NK-92 (cell line): ENCODE results near the gene SGK1.
"Not testable (repeated sequence)": the region's sequence is repeated elsewhere in the genome, so short reads cannot be mapped to it uniquely, and the experiment has no call there.

Experiments used
- DNase-seq: peaks from one replicate; lab custom pipeline; 2025; ENCODE audit not compliant: unreplicated experiment; lab: John Stamatoyannopoulos, UW

The SGK1 gene

DNA sequence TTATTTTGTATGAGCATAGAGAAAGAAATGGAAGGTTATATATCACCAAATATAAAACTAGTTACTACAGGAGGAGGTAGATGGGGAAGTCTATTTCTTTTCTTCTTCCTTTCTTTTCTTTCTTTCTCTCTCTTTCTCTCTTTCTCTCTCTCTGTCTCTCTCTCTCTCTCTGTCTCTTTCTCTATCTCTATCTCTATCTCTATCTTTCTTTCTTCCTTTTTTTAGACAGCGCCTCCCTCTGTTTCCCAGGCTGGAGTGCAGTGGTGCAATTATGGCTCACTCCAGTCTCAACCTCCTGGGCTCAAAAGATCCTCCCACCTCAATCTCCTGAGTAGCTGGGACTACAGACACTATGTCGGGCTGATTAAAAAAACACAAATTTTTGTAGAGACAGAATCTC is 10.2 kb upstream of the SGK1 start:
- no peak for DNase-seq

- DNase-seq = not testable (repeated sequence)
These were observed 8.3 kb upstream of the SGK1 start for GRCh38 chr6:134326192-134326591.

DNA sequence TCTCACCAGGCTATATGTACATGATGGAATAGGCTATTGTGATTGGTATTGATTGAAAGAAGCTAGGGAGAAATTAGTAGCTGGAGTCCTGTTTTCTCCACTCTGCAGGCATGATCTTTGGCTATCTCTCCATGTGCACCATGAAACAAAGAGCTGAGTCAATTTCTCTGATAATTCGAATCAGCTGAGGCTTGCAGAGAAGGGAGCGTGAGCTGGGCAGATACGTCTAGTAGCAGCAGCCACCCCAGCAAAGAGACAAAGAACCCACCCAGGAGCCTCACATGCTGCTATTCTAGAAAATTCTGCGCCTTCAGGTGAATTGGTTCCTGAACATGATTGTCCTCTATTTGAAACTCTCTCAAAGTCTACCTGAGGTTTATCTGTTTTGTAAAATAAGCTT is 6.9 kb upstream of the SGK1 start:
- DNase-seq = no peak

DNA sequence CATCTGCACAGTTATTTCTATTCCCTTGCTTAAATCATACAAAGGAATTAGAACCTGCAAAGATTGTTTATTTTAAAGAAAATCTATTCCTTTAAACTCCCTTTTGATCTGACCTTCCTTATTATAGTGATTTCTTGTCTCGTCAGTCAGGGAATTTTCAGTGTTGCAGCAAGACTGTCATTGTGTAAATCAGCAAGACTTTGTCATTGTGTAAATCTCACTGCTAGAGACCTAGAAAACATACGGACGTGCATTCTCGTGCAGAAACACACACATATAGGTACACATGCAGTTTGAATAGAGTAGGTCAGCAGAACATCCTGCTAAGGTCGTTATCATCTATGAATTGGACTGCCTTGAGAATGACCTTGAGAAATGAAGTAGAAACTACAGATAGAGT is 6.2 kb upstream of the SGK1 start:
- DNase-seq = no peak

DNA sequence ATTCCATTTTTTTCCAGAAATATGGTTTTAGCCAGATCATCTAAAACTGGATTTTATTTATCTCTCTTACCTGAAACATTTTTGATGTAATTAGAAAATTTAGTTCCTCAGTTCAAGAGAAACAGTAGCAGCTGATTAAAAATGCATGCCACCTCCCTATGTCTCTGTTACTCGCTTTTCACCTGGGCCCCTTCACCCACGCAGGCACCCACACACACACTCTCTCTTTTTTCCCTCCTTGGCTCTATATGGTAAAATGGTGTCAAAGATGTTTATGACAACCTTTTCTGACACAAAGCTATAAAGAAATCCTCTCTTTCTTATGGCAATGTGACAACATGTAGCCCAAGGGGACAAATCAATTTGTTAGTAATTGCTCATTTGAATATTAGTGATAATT is 5.8 kb upstream of the SGK1 start:
- no peak for DNase-seq

DNA sequence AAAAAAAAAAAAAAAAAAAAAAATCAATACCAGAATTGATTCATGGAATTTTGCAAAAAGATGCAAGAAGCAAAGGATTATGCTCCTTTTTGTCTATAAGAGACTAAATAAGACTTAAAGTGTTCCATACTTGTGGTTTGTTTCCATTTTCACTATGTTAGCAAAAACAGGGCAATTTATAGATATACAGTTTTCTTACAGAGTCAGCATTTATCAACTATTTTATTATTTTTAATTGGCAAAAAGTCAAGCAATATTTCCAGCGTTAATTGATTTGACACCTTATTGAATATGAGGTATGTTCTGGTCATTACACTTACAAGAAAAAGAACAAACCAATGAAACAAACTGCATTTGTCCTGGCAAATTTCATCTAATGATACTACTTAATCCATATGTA is 5.4 kb upstream of the SGK1 start:
- DNase-seq = no peak

GRCh38 chr6:134322216-134322615 is 4.3 kb upstream of the SGK1 start:
- DNase-seq = no peak

DNA sequence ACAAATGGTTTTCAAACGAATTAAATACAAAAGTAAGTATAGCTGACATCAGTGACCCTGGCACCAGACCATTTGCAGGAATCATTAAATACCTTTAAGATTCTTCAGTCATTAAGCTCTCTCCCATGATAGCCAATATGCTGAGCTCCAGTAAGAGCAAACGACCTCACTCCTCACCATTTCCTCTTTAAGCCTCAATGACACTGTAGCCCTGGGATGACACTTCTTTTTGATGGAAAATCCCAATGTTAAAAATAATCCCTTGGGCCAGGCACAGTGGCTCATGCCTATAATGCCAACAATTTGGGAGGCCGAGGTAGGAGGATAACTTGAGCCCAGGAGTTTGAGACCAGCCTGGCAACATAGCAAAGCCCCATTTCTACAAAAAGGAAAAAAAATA is 3.3 kb upstream of the SGK1 start:
- no peak for DNase-seq

GRCh38 chr6:134319686-134320085 is 1.8 kb upstream of the SGK1 start:
- DNase-seq = not testable (repeated sequence)

- DNase-seq = no peak
These were observed 1.0 kb upstream of the SGK1 start for GRCh38 chr6:134318974-134319281.

DNA sequence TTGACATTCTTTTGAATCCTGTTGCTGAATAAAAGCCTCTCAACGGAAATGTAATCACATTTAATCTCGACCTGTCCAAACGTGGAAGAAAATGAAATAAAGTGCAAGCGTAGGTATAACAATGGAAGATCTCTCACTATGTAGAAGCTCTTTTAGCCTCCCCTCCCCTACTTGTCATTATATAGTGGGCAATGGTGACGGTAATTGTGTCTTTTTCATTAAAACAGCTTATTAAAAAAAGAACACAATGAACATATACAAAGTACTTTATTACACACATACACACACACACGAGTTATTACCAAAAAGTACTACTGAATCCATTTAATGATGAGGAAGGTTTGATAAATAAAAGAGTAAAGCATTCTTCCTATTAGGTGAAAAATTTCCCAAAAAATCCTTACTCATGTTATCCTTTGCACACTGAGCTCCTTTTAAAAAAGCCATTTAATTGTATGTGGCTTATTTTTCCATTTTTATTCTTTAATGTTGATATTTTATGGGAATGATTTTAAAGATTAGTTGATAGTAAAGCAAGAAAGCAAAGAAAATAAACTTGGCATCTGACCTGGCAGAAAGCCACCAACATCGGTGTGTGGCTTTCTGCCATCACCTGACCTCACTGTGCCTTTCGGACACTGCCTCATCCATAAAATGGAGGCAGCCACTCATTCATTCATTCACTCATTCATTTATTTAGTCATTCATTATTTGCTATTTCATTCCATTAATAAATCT is 493 bp upstream of the SGK1 start:
- no peak for DNase-seq

- DNase-seq = no peak
These were observed 1.0 kb downstream of the SGK1 start for GRCh38 chr6:134316733-134317431.

GRCh38 chr6:134315974-134316441 is 1.9 kb downstream of the SGK1 start:
- DNase-seq = no peak

DNA sequence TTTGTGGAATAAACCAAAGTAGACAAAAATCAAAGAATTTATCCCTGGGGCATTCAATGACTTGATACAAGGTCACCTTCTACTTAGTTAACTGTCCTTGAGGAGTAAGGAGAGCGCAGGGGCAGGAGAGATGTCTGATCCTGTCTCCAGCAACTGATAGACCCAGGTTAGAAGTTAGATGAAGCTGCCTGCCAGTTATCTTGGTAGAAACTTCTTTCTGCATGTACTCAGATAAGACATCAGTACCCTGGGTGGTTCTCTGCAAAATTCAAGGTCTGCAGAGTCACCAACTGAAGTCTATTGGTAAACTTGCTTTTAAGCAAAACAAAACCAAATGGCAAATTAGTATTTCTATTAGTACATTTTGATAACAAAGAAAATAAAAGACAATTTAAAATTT is 2.7 kb downstream of the SGK1 start:
- DNase-seq = no peak

DNA sequence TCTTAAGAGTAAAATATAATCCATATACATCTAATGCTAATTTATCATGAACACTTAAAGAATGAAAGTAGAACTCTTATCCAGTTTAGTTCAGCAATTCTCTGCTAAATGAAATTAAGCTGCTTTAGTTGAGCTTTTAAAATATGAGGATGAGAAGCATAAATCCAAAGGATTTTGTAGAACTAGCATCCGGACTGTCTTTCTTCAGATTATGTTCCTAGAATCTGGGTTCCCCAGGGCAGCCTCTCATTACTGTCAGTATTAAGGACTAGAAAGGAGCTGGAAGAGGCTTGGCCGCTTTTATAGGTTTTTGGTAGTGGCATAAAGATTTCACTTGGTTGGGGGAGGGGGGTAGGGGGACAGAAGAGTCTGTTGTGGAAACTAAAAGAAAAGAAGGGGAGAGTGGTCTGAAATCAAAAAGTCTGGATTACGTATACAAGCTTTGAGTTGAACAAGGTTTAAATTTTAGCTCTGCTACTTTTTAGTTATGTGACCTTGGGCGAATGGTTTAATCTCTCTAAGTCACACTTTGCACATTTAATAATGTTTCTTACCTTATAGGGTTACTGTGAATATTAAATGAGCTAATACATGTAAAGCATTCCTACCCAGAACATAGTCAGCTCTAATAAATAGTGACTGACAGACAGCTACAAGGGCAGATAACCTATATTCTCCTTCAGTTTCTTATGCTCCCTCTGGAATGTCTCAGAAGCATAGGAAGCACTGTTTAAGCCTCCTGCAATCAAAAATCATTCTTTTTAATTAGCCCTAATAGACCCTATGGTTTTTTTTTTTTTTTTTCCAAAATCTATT is 3.7 kb downstream of the SGK1 start:
- no peak for DNase-seq

- no peak for DNase-seq
These were observed 5.8 kb downstream of the SGK1 start for GRCh38 chr6:134312038-134312660.

DNA sequence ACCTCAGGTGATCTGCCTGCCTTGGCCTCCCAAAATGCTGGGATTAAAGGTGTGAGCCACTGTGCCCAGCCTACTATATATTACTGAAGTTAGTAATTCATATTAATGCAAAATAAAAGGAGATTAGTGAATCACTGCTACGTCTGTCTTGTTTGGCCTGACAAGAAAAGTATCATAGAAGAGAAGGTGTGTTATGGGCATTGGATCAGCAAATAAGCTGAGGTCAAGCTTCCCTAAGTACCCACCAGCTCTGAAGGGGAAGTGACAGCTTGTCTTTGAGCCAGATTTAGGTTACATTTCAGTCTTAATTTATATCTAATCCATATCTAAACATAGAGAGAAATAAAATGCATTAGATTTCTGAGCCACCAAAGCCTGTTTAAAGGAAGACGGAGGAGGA is 7.1 kb downstream of the SGK1 start:
- DNase-seq = no peak

- no peak for DNase-seq
These were observed 7.8 kb downstream of the SGK1 start for GRCh38 chr6:134309983-134310605.

- no peak for DNase-seq
These were observed 8.7 kb downstream of the SGK1 start for GRCh38 chr6:134309227-134309626.

GRCh38 chr6:134308800-134309199 is 9.1 kb downstream of the SGK1 start:
- DNase-seq = no peak

- DNase-seq = no peak
These were observed 10.0 kb downstream of the SGK1 start for GRCh38 chr6:134307870-134308269.
